Measurements from ENCODE around the gene ERP29.

The ERP29 gene

GRCh38 chr12:111975161-111975931 lies 37.9 kb upstream of the ERP29 start:
- Histone ChIP-seq H3K4me3 (ENCODE audit: low read length, poor library complexity, severe bottlenecking) (no peak overlapping the region), H3K4me1 (ENCODE audit: insufficient read depth, low read length, poor library complexity, severe bottlenecking) (no peaks in the 10 kb centered on the region), H3K9me3 (ENCODE audit: insufficient read depth, low read depth, low read length) (peaks cover 2% of the 10 kb centered on the region; the same call in 1 of the 2 replicates), H3K79me2 (ENCODE audit: insufficient read depth, low read length) (no peaks in the 10 kb centered on the region), H3K4me2 (ENCODE audit: low read depth, low read length, poor library complexity, severe bottlenecking) (no peak overlapping the region), H4K20me1 (ENCODE audit: insufficient read depth, low read length, poor library complexity, severe bottlenecking) (no peaks in the 10 kb centered on the region), H2AFZ (ENCODE audit: low read length) (no peak overlapping the region), H3K9ac (ENCODE audit: low read depth, low read length, poor library complexity, severe bottlenecking) (no peak overlapping the region), H3K27me3 (ENCODE audit: insufficient read depth, low read length, poor library complexity, severe bottlenecking) (no peaks in the 10 kb centered on the region), H3K9me2 (replicated peaks; ENCODE audit: low read depth, low read length) (no peaks in the 10 kb centered on the region), H3F3A (ENCODE audit: low read depth) (no peaks in the 10 kb centered on the region), H3K36me3 (ENCODE audit: insufficient read depth, low read length) (no peaks in the 10 kb centered on the region)
- TF ChIP-seq EZH2phosphoT487 (IDR thresholded peaks at IDR 0.05; ENCODE audit: borderline replicate concordance), result no peak
- no peak for TF ChIP-seq CTCF (conservative IDR thresholded peaks at IDR 0.05; ENCODE audit: low read length)

GRCh38 chr12:111976291-111976690 lies 36.9 kb upstream of the ERP29 start:
- H3K9ac ChIP-seq (ENCODE audit: low read depth, low read length, poor library complexity, severe bottlenecking), result no peak overlapping the region
- H3K27me3 ChIP-seq (ENCODE audit: insufficient read depth, low read length, poor library complexity, severe bottlenecking), result no peaks in the 10 kb centered on the region
- H3K9me3 ChIP-seq (ENCODE audit: insufficient read depth, low read depth, low read length), result no peaks in the 10 kb centered on the region
- no peaks in the 10 kb centered on the region for H3K4me1 ChIP-seq (ENCODE audit: insufficient read depth, low read length, poor library complexity, severe bottlenecking)
- no peaks in the 10 kb centered on the region for H4K20me1 ChIP-seq (ENCODE audit: insufficient read depth, low read length, poor library complexity, severe bottlenecking)
- H3K79me2 ChIP-seq (ENCODE audit: insufficient read depth, low read length), result no peaks in the 10 kb centered on the region
- no peaks in the 10 kb centered on the region for H3F3A ChIP-seq (ENCODE audit: low read depth)
- H3K36me3 ChIP-seq (ENCODE audit: insufficient read depth, low read length), result no peaks in the 10 kb centered on the region
- no peak overlapping the region for H3K4me2 ChIP-seq (ENCODE audit: low read depth, low read length, poor library complexity, severe bottlenecking)
- H2AFZ ChIP-seq (ENCODE audit: low read length), result no peak overlapping the region
- TF ChIP-seq CTCF (conservative IDR thresholded peaks at IDR 0.05; ENCODE audit: low read length), result no peak
- TF ChIP-seq EZH2phosphoT487 (IDR thresholded peaks at IDR 0.05; ENCODE audit: borderline replicate concordance), result no peak
- no peaks in the 10 kb centered on the region for H3K9me2 ChIP-seq (replicated peaks; ENCODE audit: low read depth, low read length)
- H3K4me3 ChIP-seq (ENCODE audit: low read length, poor library complexity, severe bottlenecking), result no peak overlapping the region

- Histone ChIP-seq H3K4me1 (ENCODE audit: insufficient read depth, low read length, poor library complexity, severe bottlenecking) (no peaks in the 10 kb centered on the region), H3F3A (ENCODE audit: low read depth) (no peaks in the 10 kb centered on the region), H3K9ac (ENCODE audit: low read depth, low read length, poor library complexity, severe bottlenecking) (no peak overlapping the region), H3K9me3 (ENCODE audit: insufficient read depth, low read depth, low read length) (no peaks in the 10 kb centered on the region), H3K27me3 (ENCODE audit: insufficient read depth, low read length, poor library complexity, severe bottlenecking) (no peaks in the 10 kb centered on the region), H3K9me2 (replicated peaks; ENCODE audit: low read depth, low read length) (no peaks in the 10 kb centered on the region), H3K4me2 (ENCODE audit: low read depth, low read length, poor library complexity, severe bottlenecking) (no peak overlapping the region), H2AFZ (ENCODE audit: low read length) (no peak overlapping the region), H3K36me3 (ENCODE audit: insufficient read depth, low read length) (no peaks in the 10 kb centered on the region), H3K79me2 (ENCODE audit: insufficient read depth, low read length) (no peaks in the 10 kb centered on the region), H4K20me1 (ENCODE audit: insufficient read depth, low read length, poor library complexity, severe bottlenecking) (no peaks in the 10 kb centered on the region), H3K4me3 (ENCODE audit: low read length, poor library complexity, severe bottlenecking) (no peak overlapping the region)
- TF ChIP-seq EZH2phosphoT487 (IDR thresholded peaks at IDR 0.05; ENCODE audit: borderline replicate concordance), result no peak
- TF ChIP-seq CTCF (conservative IDR thresholded peaks at IDR 0.05; ENCODE audit: low read length), result no peak
These were observed 36.4 kb upstream of the ERP29 start for GRCh38 chr12:111976860-111977259.
